ENCODE data around the gene ELP4.

The ELP4 gene

GRCh38 chr11:31792036-31792435 is 282.5 kb downstream of the ELP4 start:
- DNase-seq (ENCODE audit: low spot score) = no peak
- H3K4me3 ChIP-seq = no peak overlapping the region
- H3K27ac ChIP-seq = no peak overlapping the region
- no peak for TF ChIP-seq CTCF (IDR thresholded peaks at IDR 0.05)

GRCh38 chr11:31792456-31792855 is 282.9 kb downstream of the ELP4 start:
- H3K4me3 ChIP-seq = no peak overlapping the region
- DNase-seq (ENCODE audit: low spot score) = no peak
- no peak for TF ChIP-seq CTCF (IDR thresholded peaks at IDR 0.05)
- H3K27ac ChIP-seq = no peak overlapping the region

GRCh38 chr11:31793264-31793663 is 283.7 kb downstream of the ELP4 start:
- no peak overlapping the region for H3K27ac ChIP-seq
- no peak overlapping the region for H3K4me3 ChIP-seq
- no peak for TF ChIP-seq CTCF (IDR thresholded peaks at IDR 0.05)
- DNase-seq (ENCODE audit: low spot score) = no peak

- H3K27ac ChIP-seq = no peak overlapping the region
- TF ChIP-seq CTCF (IDR thresholded peaks at IDR 0.05) = no peak
- no peak for DNase-seq (ENCODE audit: low spot score)
- H3K4me3 ChIP-seq = no peak overlapping the region
Measured at GRCh38 chr11:31794548-31794947, 285.0 kb downstream of the ELP4 start.

- DNase-seq (ENCODE audit: low spot score) = no peak
Measured at GRCh38 chr11:31795706-31796498, 286.3 kb downstream of the ELP4 start.

GRCh38 chr11:31796499-31797189 is 287.1 kb downstream of the ELP4 start:
- DNase-seq (ENCODE audit: low spot score) = no peak
- TF ChIP-seq CTCF (IDR thresholded peaks at IDR 0.05) = no peak
- no peak overlapping the region for H3K27ac ChIP-seq

More at GRCh38 chr11:31795706-31796498, 286.3 kb downstream of the ELP4 start:
- Histone ChIP-seq H3K27ac (no peak overlapping the region), H3K4me3 (no peak overlapping the region)
- no peak for TF ChIP-seq CTCF (IDR thresholded peaks at IDR 0.05)

More at GRCh38 chr11:31796499-31797189, 287.1 kb downstream of the ELP4 start:
- H3K4me3 ChIP-seq = no peak overlapping the region

Data from coronary artery (tissue), 2 donors.